IMR-90 (cell line): ENCODE data around the gene FAHD1. TPM values are rescaled to one million over a fixed set of nuclear protein-coding genes. Genes with fewer than 3 reads are reported as not detected.

ENCODE experiments used
- ATAC-seq: fragments of 200-7000 bp; cut with Tn5 transposase; 2 replicates; pipeline ENCODE4 v1.9.1; 2020; ENCODE audit warnings: low read depth, mild to moderate bottlenecking, moderate library complexity
- BruUV-seq: library from RNA; stranded (reverse); fragments of 400-500 nt; replicated peaks from 2 replicates; lab custom pipeline; 2021; lab: Mats Ljungman, UMichigan
- CTCF ChIA-PET: fragments of 300-600 bp; formaldehyde crosslinking; extraction: SDS; loops from one replicate; lab custom pipeline; 2021; ENCODE audit warnings: antibody characterized with exemption; lab: Yijun Ruan, JAX
- POLR2A ChIA-PET: fragments of 300-600 bp; sonication (Branson Sonifier 250); formaldehyde crosslinking; loops from one replicate; lab custom pipeline; 2022; ENCODE audit warnings: antibody characterized with exemption; ENCODE audit not compliant: unreplicated experiment; lab: Charles Lee
- DNase-seq: peaks from one replicate; pipeline ENCODE4 v3.0.0; 2013
- H2AFZ ChIP-seq: replicated peaks from 2 replicates; pipeline ENCODE3; 2013; ENCODE audit warnings: low read length, mild to moderate bottlenecking; ENCODE audit not compliant: poor library complexity
- H2AK5ac ChIP-seq: 2 replicates; pipeline ENCODE4 v1.6.1; 2013; ENCODE audit warnings: low read depth, low read length, inconsistent platforms
- H2AK9ac ChIP-seq: replicated peaks from 2 replicates; pipeline ENCODE3; 2013; ENCODE audit warnings: mild to moderate bottlenecking, low read depth, low read length, moderate library complexity; ENCODE audit not compliant: poor library complexity
- H2BK120ac ChIP-seq: 2 replicates; pipeline ENCODE4 v1.6.1; 2013; ENCODE audit warnings: low read depth, low read length, inconsistent platforms
- H2BK15ac ChIP-seq: 3 replicates; pipeline ENCODE4 v1.6.1; 2013; ENCODE audit warnings: low read depth, low read length, inconsistent platforms
- H2BK20ac ChIP-seq: 2 replicates; pipeline ENCODE4 v1.6.1; 2013; ENCODE audit warnings: low read depth, mild to moderate bottlenecking, inconsistent platforms, low read length, moderate library complexity
- H2BK5ac ChIP-seq: 2 replicates; pipeline ENCODE4 v1.6.1; 2013; ENCODE audit warnings: mild to moderate bottlenecking, low read depth, low read length, inconsistent platforms; ENCODE audit not compliant: poor library complexity, severe bottlenecking
- H3K14ac ChIP-seq: replicated peaks from 2 replicates; pipeline ENCODE4 v1.6.1; 2013; ENCODE audit warnings: low read depth, low read length, inconsistent platforms
- H3K18ac ChIP-seq: 2 replicates; pipeline ENCODE4 v1.6.1; 2013; ENCODE audit warnings: low read depth, low read length, control low read depth
- H3K23ac ChIP-seq: 2 replicates; pipeline ENCODE4 v1.6.1; 2013; ENCODE audit warnings: low read depth, low read length, inconsistent platforms
- H3K27ac ChIP-seq: 2 replicates; pipeline ENCODE4 v1.5.1; 2013; ENCODE audit warnings: mild to moderate bottlenecking, control low read depth, low read length; ENCODE audit not compliant: insufficient read depth
- H3K27me3 ChIP-seq: 2 replicates; pipeline ENCODE4 v1.6.1; 2013; ENCODE audit warnings: low read length; ENCODE audit not compliant: control insufficient read depth, insufficient read depth
- H3K36me3 ChIP-seq: 2 replicates; pipeline ENCODE4 v1.6.1; 2013; ENCODE audit warnings: low read length, mixed read lengths; ENCODE audit not compliant: control insufficient read depth, insufficient read depth
- H3K4ac ChIP-seq: 2 replicates; pipeline ENCODE4 v1.6.1; 2013; ENCODE audit warnings: low read depth, low read length, inconsistent platforms
- H3K4me1 ChIP-seq: 2 replicates; pipeline ENCODE4 v1.6.1; 2013; ENCODE audit warnings: low read length, mixed read lengths; ENCODE audit not compliant: control insufficient read depth, insufficient read depth
- H3K4me2 ChIP-seq: 2 replicates; pipeline ENCODE4 v1.6.1; 2013; ENCODE audit warnings: low read depth, mild to moderate bottlenecking, control low read depth, low read length, moderate library complexity
- H3K4me3 ChIP-seq: 2 replicates; pipeline ENCODE4 v1.5.1; 2013; ENCODE audit warnings: low read depth, mild to moderate bottlenecking, control low read depth, low read length, moderate library complexity; ENCODE audit not compliant: insufficient read depth
- H3K56ac ChIP-seq: 2 replicates; pipeline ENCODE4 v1.6.1; 2013; ENCODE audit warnings: low read length, inconsistent platforms; ENCODE audit not compliant: insufficient read depth; ENCODE audit errors: extremely low read depth
- H3K79me1 ChIP-seq, 2 experiments: 2 replicates each; pipeline ENCODE4 v1.6.1; 2013; ENCODE audit warnings: low read length in 2 of 2, inconsistent platforms in 1 of 2, low read depth in 1 of 2
- H3K9ac ChIP-seq: 2 replicates; pipeline ENCODE4 v1.6.1; 2013; ENCODE audit warnings: low read depth, low read length, control low read depth
- H3K9me1 ChIP-seq: 2 replicates; pipeline ENCODE4 v1.6.1; 2013; ENCODE audit warnings: low read length, inconsistent platforms; ENCODE audit not compliant: insufficient read depth
- H3K9me3 ChIP-seq: 2 replicates; pipeline ENCODE4 v1.6.1; 2013; ENCODE audit warnings: low read length; ENCODE audit not compliant: control insufficient read depth, insufficient read depth
- H4K20me1 ChIP-seq: 2 replicates; pipeline ENCODE4 v1.6.1; 2013; ENCODE audit warnings: low read length, inconsistent platforms; ENCODE audit not compliant: insufficient read depth
- H4K5ac ChIP-seq: 2 replicates; pipeline ENCODE4 v1.6.1; 2013; ENCODE audit warnings: mild to moderate bottlenecking, low read depth, low read length, control low read depth
- H4K8ac ChIP-seq, 2 experiments: 2 replicates each; pipeline ENCODE4 v1.6.1; 2013; ENCODE audit warnings: low read depth in 2 of 2, low read length in 2 of 2, control low read depth in 1 of 2, inconsistent platforms in 1 of 2
- H4K91ac ChIP-seq: 2 replicates; pipeline ENCODE4 v1.6.1; 2013; ENCODE audit warnings: low read depth, low read length, inconsistent platforms; ENCODE audit not compliant: insufficient read depth
- CEBPB ChIP-seq: IDR thresholded peaks from 2 replicates; pipeline ENCODE4 v1.6.1; 2012; ENCODE audit warnings: low read depth, low read length, improper control_type of control experiment
- CHD1 ChIP-seq: IDR thresholded peaks from 2 replicates; pipeline ENCODE4 v1.6.1; 2012; ENCODE audit warnings: low read depth, low read length, improper control_type of control experiment
- CTCF ChIP-seq: conservative IDR thresholded peaks from 2 replicates; pipeline ENCODE4 v1.5.1; 2012; ENCODE audit warnings: mild to moderate bottlenecking, low read depth, low read length, improper control_type of control experiment
- MAFK ChIP-seq: IDR thresholded peaks from 2 replicates; pipeline ENCODE4 v1.6.1; 2012; ENCODE audit warnings: low read depth, low read length, improper control_type of control experiment
- MXI1 ChIP-seq: IDR thresholded peaks from 2 replicates; pipeline ENCODE4 v1.6.1; 2012; ENCODE audit warnings: low read depth, mild to moderate bottlenecking, low read length, moderate library complexity, borderline replicate concordance
- RFX5 ChIP-seq: IDR thresholded peaks from 2 replicates; pipeline ENCODE4 v1.8.0; 2012; ENCODE audit warnings: low read depth, mild to moderate bottlenecking, low read length, moderate library complexity
- SMC3 ChIP-seq: fragments of 150-350 bp; IDR thresholded peaks from 2 replicates; pipeline ENCODE4 v1.6.1; 2016; ENCODE audit warnings: low read depth, mild to moderate bottlenecking, antibody characterized with exemption, low read length, moderate library complexity
- USF2 ChIP-seq: fragments of 150-350 bp; IDR thresholded peaks from 2 replicates; pipeline ENCODE4 v1.6.1; 2017; ENCODE audit warnings: mild to moderate bottlenecking, antibody characterized with exemption, low read length, low read depth
- WGBS, 2 experiments: methylation state at CpG; one replicate each; pipeline versions ENCODE4 v1.1.5 to v1.1.7; 2013; ENCODE audit warnings: missing lambda C conversion rate in 2 of 2; ENCODE audit not compliant: insufficient read length in 1 of 2; ENCODE audit errors: extremely low coverage in 2 of 2; 5-methylcytosine and 5-hydroxymethylcytosine counted together
- dilution Hi-C: fragments of 300-500 bp; cut with HindIII; formaldehyde crosslinking; loops from one replicate; pipeline ENCODE4 v1.14.3; 2018; ENCODE audit warnings: low sequenced_read_pairs; ENCODE audit not compliant: unreplicated experiment
- in situ Hi-C: fragments of 300-500 bp; cut with MboI; formaldehyde crosslinking; loops from 3 replicates; pipeline ENCODE4 v1.14.3; 2019; ENCODE audit warnings: low sequenced_read_pairs, inconsistent platforms, mixed read lengths
- intact Hi-C: fragments of 100-400 bp; cut with micrococcal nuclease; formaldehyde crosslinking; loops from 2 replicates; pipeline ENCODE4 v1.10.0; 2022
- polyA plus RNA-seq, 3 experiments: library from polyadenylated mRNA; depleted of rRNA; stranded (reverse); fragments of >200 nt; gene quantifications; 2 replicates each; pipeline ENCODE4 v1.2.3, GENCODE V29; 2012; ENCODE audit warnings: low replicate concordance in 1 of 3
- total RNA-seq: library from RNA; depleted of rRNA; stranded (reverse); fragments of >200 nt; gene quantifications from 2 replicates; pipeline ENCODE4 v1.2.3, GENCODE V29; 2012

FAHD1 gene
- total and polyA plus RNA-seq, 2 of the 4 experiments (the other 2 are of a cell fraction): 65.3 to 85.9 TPM

GRCh38 chr16:1786242-1787055 is 40.6 kb upstream of the FAHD1 start:
- in situ Hi-C loops (no loop called here), dilution Hi-C loops (no loop called here), intact Hi-C loops (no loop called here)
- Histone ChIP-seq H3K9me3 (no peaks in the 10 kb centered on the region), H4K20me1 (peaks cover 38% of the 10 kb centered on the region), H3K4me3 (no peak overlapping the region), H3K4ac (no peak overlapping the region), H3K14ac (no peak overlapping the region), H3K9me1 (peaks cover 4% of the 10 kb centered on the region; the same call in 1 of the 2 replicates), H3K56ac (no peak overlapping the region), H3K79me1 (peaks cover 12 to 44% of the 10 kb centered on the region in 2 experiments), H2AK9ac (peak overlapping the region; percentile 52), H3K23ac (no peak overlapping the region), H2BK5ac (no peak overlapping the region), H4K8ac (no peak overlapping the region), H3K9ac (no peak overlapping the region), H3K27me3 (no peaks in the 10 kb centered on the region), H3K27ac (no peak overlapping the region), H2BK20ac (no peak overlapping the region), H2AK5ac (no peak overlapping the region), H4K5ac (no peak overlapping the region), H2BK120ac (no peak overlapping the region), H3K36me3 (peaks cover 30% of the 10 kb centered on the region), H2AFZ (no peak overlapping the region), H3K18ac (no peak overlapping the region), H2BK15ac (no peak overlapping the region), H4K91ac (no peak overlapping the region), H3K4me1 (no peaks in the 10 kb centered on the region; the same call in 1 of the 2 replicates), H3K4me2 (no peak overlapping the region)
- WGBS, 2 experiments: 93% methylated on average over 19 of the region's 51 CpGs; no CpG with 5 or more reads in 1 of the 2 experiments
- no peak for TF ChIP-seq SMC3
- TF ChIP-seq CTCF: no peak
- TF ChIP-seq MAFK: no peak
- TF ChIP-seq USF2: no peak
- no peak for TF ChIP-seq CHD1
- no peak for TF ChIP-seq MXI1
- TF ChIP-seq CEBPB: no peak
- no peak for TF ChIP-seq RFX5
- DNase-seq (no peak), ATAC-seq (no peak)
- no TSS peak for BruUV-seq
- ChIA-PET POLR2A (no interaction called here), CTCF (no interaction called here)
